AG09319 (cell line): ENCODE data around the gene OSBPL5.

Source experiments
- DNase-seq: peaks from one replicate; pipeline ENCODE4 v3.0.0-alpha.2; 2010; ENCODE audit warnings: low read depth; ENCODE audit errors: extremely low read depth
- CTCF ChIP-seq: IDR thresholded peaks from 2 replicates; pipeline ENCODE4 v1.5.1; 2011; ENCODE audit warnings: low read depth, mild to moderate bottlenecking, inconsistent platforms, low read length, moderate library complexity

OSBPL5 gene

GRCh38 chr11:3046190-3046589 lies 118.9 kb downstream of the OSBPL5 start:
- TF ChIP-seq CTCF: peak; percentile 12
- no peak for DNase-seq

- no peak for DNase-seq
- no peak for TF ChIP-seq CTCF
These were observed 120.2 kb downstream of the OSBPL5 start for GRCh38 chr11:3044915-3045314.

- no peak for TF ChIP-seq CTCF
- DNase-seq: no peak
These were observed 121.1 kb downstream of the OSBPL5 start for GRCh38 chr11:3044004-3044403.

- DNase-seq: no peak
- TF ChIP-seq CTCF: no peak
These were observed 121.7 kb downstream of the OSBPL5 start for GRCh38 chr11:3043315-3043871.

GRCh38 chr11:3042496-3043314 lies 122.4 kb downstream of the OSBPL5 start:
- no peak for DNase-seq
- TF ChIP-seq CTCF: no peak

GRCh38 chr11:3041699-3042441 lies 123.2 kb downstream of the OSBPL5 start:
- no peak for DNase-seq
- TF ChIP-seq CTCF: no peak

GRCh38 chr11:3040881-3041280 lies 124.2 kb downstream of the OSBPL5 start:
- no peak for DNase-seq
- no peak for TF ChIP-seq CTCF
